GM21786 (cell line): ENCODE measurements around the gene B3GAT1.

ENCODE experiments used
- ATAC-seq: cut with Tn5 transposase; IDR thresholded peaks from one replicate; pipeline ENCODE4 v1.9.1; 2021; ENCODE audit not compliant: unreplicated experiment

The B3GAT1 gene

DNA sequence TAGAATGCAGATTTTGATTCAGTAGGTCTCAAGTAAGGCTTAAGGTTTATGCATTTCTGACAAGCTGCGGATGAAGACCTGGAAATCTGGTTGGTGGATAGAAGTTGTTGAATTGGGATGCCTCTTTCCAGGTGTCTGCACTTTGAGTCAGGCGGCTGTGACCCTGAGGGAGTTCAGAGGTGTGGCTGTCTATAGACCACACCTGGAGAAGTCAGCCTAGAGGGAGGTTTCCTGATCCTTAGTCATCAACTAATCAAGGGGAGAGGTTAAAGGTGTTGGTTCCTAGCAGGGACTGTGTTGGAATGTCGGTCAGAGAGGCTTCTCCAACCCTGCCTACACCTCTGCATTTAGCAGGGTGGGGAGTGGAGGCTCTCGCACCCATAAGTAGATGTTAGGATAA lies 72.3 kb downstream of the B3GAT1 start:
- no peak for ATAC-seq

DNA sequence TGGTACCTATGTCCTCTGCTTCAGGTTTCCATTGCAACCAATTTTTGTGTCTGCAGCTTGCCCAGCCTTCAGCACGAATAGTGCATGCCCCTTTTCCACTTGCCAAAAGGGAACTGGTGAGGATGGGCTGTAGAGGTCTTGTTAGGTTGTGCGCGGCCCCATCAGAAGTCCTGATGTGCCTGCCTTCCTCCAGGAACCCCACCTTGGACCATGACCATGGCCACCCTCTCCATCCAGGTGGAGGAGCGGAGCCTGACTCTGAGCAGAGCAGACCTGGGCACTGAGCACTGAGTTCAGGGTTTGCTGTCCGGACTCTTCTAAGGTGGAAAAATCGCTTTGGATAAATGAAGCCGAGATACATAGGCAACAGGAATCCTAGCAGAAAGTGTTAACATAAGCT lies 73.4 kb downstream of the B3GAT1 start:
- no peak for ATAC-seq

DNA sequence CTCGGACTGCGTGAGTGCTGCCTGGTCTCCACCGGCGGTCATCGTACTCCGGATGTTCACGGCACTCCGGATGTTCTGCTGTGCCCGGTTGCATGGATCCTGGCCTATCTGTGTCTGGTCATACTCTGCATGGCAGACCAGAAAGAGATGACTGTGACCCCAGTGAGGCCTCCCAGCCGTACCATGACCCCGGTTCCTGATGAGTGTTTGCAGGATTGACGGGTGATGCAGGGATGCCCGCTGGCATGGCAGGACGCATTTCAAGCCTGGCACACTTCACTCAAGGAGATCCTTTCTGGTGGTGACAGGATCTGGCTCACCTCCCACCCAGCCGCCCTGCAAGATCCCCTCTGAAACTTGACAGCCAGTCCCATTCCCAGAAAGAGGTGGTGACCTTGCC lies 74.0 kb downstream of the B3GAT1 start:
- ATAC-seq, result no peak

DNA sequence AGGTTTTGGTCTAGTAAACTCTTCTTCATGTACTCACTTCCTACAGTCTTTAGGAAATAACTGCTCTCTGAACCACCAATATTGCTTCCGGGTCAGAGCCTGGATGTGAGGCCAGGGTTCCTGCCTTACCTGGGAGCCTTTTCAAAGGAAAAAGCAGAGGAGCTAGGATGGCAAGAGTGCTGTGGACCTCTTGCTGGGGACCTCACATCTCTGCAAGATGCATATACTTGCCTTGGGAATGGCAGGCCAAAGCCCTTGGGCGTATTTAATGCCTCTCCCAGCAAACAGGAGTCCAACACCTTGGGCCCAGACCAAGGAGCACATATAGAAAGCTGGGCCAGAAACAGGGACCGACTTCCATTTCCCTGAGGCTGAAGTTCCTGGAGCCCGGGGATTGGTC lies 75.0 kb downstream of the B3GAT1 start:
- ATAC-seq, result no peak

DNA sequence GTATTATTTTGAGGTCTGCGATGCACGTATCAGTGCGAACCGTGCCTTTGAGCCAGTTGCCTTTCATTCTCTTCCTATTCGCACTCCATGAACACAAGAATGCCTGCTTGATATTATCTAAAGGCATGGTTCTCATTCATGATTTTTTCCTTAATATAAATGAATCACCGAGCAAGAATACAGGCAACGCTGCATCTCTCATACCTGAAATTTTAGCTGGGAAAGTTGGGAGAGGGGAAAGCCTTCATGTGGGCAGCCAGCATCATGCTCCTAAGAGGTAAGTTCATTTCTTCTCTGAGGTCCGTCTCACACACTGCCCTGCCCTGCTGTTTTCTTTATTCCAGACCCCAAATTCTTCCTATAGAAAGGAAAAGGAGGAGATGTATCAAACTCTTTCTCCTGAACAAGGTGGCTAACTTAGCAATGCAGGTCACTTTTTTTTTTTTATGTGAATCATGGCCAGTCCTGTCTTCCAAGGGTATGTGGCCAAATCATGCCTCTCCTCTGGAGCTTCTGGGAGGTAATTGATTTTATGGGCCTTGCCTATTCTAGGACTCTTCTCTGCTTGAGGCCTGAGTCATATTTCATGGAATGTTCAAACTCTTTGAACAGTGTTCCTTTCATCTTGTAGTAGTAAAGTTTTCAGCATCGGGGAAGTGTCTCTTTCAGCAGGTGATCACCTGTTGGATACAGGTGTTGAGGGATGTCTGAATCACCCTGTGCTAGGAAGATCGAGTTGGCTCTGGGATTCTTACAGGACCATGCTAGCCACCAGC lies 77.1 kb downstream of the B3GAT1 start:
- no peak for ATAC-seq

DNA sequence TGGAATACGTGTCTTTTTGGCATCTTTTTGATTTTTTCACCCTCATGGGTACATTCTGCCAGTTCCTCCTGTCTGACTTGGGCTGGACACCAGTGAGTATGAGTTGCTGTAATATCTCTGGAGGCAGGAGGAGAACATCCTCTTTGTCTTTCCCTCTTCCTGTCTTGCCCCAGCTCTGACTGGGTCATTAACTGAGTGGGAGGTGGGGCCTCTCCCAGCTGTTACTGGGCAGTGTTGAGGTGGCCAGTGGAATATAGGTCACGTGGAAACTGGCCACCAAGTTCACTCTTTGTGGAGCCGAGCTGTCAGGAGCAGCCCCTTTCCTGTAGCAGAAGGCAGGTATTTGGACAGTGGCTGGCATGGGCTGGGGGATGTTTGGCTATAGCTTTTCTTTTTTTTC lies 78.1 kb downstream of the B3GAT1 start:
- no peak for ATAC-seq

DNA sequence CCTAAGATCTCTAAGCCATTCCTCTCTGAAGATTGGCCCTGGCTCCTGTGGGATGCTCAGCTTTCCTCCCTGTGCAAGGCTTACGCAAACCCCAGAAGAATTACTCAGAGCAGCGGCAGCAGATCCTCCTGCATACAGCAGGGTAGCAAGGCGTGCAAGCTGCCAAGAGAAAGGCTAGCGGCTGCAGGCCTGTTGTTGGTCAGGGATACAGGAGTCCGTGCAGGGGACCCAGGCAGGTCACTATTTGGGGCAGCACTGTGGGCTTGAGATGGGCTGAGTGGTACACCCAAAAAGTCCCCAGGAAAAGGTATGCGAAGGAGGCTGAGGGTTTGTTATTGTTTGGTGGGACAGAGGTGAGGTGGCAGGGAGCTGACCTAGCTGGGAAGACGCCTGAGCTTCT lies 78.7 kb downstream of the B3GAT1 start:
- ATAC-seq, result no peak

DNA sequence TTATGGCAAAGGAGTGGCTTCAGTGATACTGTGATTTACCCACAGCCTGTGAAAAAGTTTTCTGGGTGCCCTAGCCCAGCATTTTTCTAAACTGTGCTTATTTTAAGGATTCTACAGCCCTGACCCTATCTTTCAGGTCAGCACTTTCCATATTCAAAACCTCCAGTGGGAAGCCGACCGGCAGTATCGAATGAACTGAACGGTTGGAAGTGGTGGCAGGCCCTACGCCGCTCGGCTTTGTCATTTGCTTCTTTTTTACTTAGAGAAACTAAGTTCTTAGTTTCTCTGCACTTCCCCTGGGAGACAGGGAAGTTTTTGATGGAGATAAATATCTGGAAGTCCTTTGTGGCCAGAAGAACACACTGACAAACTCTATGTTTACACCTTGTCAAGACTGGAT lies 79.3 kb downstream of the B3GAT1 start:
- ATAC-seq, result no peak

DNA sequence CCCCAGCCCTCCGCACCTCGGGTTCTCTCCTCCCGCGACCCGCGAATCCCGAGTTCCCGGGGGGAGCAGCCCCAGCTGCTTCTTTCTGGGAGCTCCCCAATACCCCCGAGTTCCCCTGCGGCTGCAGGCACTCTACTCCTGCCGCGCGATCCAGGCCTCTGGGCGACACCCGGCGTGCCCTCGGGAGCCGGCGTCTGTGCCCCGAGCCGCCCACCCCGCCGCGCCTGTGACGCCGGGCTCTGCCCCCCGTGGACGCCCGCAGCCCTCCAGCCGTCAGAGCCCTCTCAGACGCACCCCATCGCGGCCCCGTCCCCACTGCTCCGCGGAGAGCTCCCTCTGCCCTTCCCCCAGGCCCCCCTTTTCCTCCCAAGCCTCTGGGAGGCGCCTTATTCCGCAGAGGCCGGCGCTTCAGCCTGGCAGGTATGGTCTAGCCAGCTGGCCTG lies 79.8 kb downstream of the B3GAT1 start:
- ATAC-seq, result no peak

DNA sequence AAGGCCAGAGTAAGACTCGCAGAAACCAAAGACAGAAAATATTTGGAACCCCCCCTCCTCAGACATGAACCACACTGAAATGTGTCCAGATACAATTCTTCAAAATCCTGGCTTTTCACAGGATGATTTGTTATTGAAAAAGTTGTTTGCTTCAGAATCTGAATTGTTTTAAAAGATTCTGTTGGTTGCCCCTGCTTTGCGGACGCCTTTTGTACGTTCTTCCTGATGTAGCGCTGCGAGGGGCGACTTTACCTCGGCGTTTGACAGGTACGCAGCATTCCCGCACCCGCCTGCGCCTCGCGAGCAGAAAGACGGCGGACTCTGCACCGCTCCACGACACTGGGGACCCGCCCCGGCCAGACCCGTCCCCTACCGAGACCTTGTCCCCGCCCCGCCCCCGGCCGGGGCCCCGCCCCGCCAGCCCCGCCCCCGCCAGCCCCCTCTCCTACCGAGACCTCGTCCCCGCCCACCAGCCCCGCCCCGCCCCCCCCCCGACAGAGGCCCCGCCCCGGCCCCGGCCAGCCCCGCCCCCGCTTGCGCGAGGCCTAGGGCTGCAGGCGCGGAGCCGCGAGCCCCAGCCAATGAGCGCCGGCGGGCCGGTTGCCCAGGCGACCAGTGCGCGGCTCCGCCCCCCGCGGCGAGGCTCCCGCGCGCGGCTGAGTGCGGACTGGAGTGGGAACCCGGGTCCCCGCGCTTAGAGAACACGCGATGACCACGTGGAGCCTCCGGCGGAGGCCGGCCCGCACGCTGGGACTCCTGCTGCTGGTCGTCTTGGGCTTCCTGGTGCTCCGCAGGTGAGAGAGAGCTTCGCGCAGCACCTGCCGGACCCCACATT lies 80.5 kb downstream of the B3GAT1 start, which contains the start of gene GLB1L2:
Gene GLB1L2, plus strand, starts transcription at position 635 of the 835 bp plus-strand sequence. Its CDS starts 74 bp downstream, at position 709.
- ATAC-seq, result peak; percentile 48

DNA sequence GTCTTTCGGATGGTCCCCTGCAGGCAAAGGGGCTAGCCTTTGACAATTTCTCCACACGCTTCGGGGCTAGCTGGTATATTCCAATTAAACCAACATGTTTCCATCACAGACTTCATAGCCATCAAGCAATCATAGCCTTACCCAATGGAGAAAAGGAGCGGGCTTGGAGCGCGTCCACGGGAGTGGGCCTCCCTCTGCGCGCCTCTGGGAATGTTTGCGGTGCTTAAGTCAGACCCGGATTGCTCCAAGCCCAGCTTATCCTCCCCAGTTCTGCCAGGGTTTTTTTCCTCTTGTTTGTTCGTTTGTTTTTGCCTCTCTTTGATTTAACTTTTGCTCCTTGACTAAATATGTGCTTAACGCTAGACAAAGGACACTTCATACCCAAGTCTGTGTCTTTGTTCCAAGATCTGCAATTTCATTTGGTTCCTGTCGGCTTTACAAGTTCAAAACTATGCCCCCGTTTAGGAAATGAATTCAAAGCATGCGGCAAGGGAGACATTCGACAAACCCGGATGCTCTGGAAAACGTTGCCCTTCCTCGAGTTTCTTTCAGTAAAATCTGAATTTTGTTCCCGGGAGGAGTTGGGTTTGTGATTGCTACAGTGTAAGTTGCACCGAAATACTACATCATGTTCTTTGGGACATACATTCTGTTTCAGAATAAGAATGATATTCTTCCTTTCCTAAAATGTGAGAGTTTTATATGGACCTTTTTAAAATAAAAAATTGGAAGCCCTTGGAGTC lies 81.3 kb downstream of the B3GAT1 start:
- ATAC-seq, result no peak
